K562 (cell line): ENCODE measurements around the gene NUP214.

Source experiments
- CTCF ChIP-seq, 3 experiments: IDR thresholded peaks in 2 of 3; conservative IDR thresholded peaks in 1 of 3; 2 replicates each; pipeline ENCODE4 v1.5.1; 2011 to 2012; ENCODE audit warnings: low read length in 3 of 3, mild to moderate bottlenecking in 3 of 3, control low read depth in 2 of 3, improper control_type of control experiment in 1 of 3, inconsistent platforms in 1 of 3, low read depth in 1 of 3, mixed read lengths in 1 of 3, moderate library complexity in 1 of 3; ENCODE audit not compliant: insufficient read depth in 2 of 3
- EGR1 ChIP-seq: fragments of 450-650 bp; conservative IDR thresholded peaks from 2 replicates; pipeline ENCODE4 v1.6.1; 2017; ENCODE audit warnings: mild to moderate bottlenecking
- FOXM1 ChIP-seq, 2 experiments: fragments of 450-650 bp in 1 of 2; sonication (generic) in 1 of 2; formaldehyde crosslinking in 1 of 2; IDR thresholded peaks; 2 replicates each; pipeline versions ENCODE4 v1.6.1 to v1.9.0; 2017 to 2022; ENCODE audit warnings: low read depth in 2 of 2, mild to moderate bottlenecking in 2 of 2, missing genetic modification reagents in 1 of 2, moderate library complexity in 1 of 2
- MXI1 ChIP-seq: IDR thresholded peaks from 2 replicates; pipeline ENCODE4 v1.6.1; 2011; ENCODE audit warnings: low read depth, mild to moderate bottlenecking, improper control_type of control experiment, low read length
- POLR2AphosphoS5 ChIP-seq: IDR thresholded peaks from 2 replicates; pipeline ENCODE4 v1.6.1; 2011; ENCODE audit warnings: mild to moderate bottlenecking, low read depth, low read length, moderate library complexity; ENCODE audit not compliant: control insufficient read depth, insufficient read depth
- RAD51 ChIP-seq: fragments of 450-650 bp; IDR thresholded peaks from 2 replicates; pipeline ENCODE4 v1.7.1; 2016; ENCODE audit warnings: low read depth, mild to moderate bottlenecking, borderline replicate concordance
- RFX5 ChIP-seq: IDR thresholded peaks from 2 replicates; pipeline ENCODE4 v1.6.1; 2011; ENCODE audit warnings: low read depth, mild to moderate bottlenecking, improper control_type of control experiment, low read length
- ZBTB40 ChIP-seq, 2 experiments: fragments of 450-650 bp in 1 of 2; sonication (generic) in 1 of 2; formaldehyde crosslinking in 1 of 2; IDR thresholded peaks; 2 replicates each; pipeline versions ENCODE4 v1.7.1 to v1.9.0; 2016 to 2022; ENCODE audit warnings: inconsistent platforms in 1 of 2, mild to moderate bottlenecking in 1 of 2, missing genetic modification reagents in 1 of 2
- ZFX ChIP-seq: sonication (generic); formaldehyde crosslinking; IDR thresholded peaks from 2 replicates; pipeline ENCODE4 v1.8.0; 2022; ENCODE audit warnings: mild to moderate bottlenecking, missing genetic modification reagents, moderate library complexity
- TF ChIP-seq, protein P1 (sequence below): fragments of 250-450 bp; sonication (Bioruptor Pico); IDR thresholded peaks from 2 replicates; pipeline ENCODE4 v1.5.0; 2020; ENCODE audit warnings: mild to moderate bottlenecking
- TF ChIP-seq, protein P2 (sequence below): sonication (generic); formaldehyde crosslinking; IDR thresholded peaks from 2 replicates; pipeline ENCODE4 v1.8.1; 2023; ENCODE audit warnings: mild to moderate bottlenecking, missing genetic modification reagents, moderate library complexity
- TF ChIP-seq, protein P3 (sequence below): sonication (generic); formaldehyde crosslinking; IDR thresholded peaks from 2 replicates; pipeline ENCODE4 v1.5.0; 2020; ENCODE audit warnings: missing genetic modification reagents
- TF ChIP-seq, protein P4 (sequence below), 2 experiments: IDR thresholded peaks in 1 of 2; conservative IDR thresholded peaks in 1 of 2; 2 replicates each; pipeline ENCODE4 v1.6.1; 2016; ENCODE audit warnings: low read depth in 2 of 2, mild to moderate bottlenecking in 1 of 2, missing compliant biosample characterization in 1 of 2, missing genetic modification characterization in 1 of 2, moderate library complexity in 1 of 2

GRCh38 chr9:131271506-131271931 is 146.1 kb downstream of the NUP214 start:
- TF ChIP-seq ZBTB40 (IDR thresholded peaks at IDR 0.05) (no peak), ZBTB40 (CRISPR knock-in tag; IDR thresholded peaks at IDR 0.05) (no peak), CTCF (IDR thresholded peaks at IDR 0.05 in 2 of 3, conservative IDR thresholded peaks at IDR 0.05 in 1 of 3; ENCODE audit: insufficient read depth in 2 of 3, low read depth in 1 of 3, low read length in 3 of 3) (no peak), EGR1 (no peak), MXI1 (no peak), RFX5 (no peak), ZFX (CRISPR knock-in tag) (no peak), FOXM1 (IDR thresholded peaks at IDR 0.05; ENCODE audit: low read depth) (no peak), FOXM1 (CRISPR knock-in tag; IDR thresholded peaks at IDR 0.05; ENCODE audit: low read depth) (no peak), RAD51 (no peak), POLR2AphosphoS5 (no peak)
- TF ChIP-seq, protein P1, sequence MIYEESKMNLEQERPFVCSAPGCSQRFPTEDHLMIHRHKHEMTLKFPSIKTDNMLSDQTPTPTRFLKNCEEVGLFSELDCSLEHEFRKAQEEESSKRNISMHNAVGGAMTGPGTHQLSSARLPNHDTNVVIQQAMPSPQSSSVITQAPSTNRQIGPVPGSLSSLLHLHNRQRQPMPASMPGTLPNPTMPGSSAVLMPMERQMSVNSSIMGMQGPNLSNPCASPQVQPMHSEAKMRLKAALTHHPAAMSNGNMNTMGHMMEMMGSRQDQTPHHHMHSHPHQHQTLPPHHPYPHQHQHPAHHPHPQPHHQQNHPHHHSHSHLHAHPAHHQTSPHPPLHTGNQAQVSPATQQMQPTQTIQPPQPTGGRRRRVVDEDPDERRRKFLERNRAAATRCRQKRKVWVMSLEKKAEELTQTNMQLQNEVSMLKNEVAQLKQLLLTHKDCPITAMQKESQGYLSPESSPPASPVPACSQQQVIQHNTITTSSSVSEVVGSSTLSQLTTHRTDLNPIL (CRISPR knock-in tag), result no peak
- TF ChIP-seq, protein P2, sequence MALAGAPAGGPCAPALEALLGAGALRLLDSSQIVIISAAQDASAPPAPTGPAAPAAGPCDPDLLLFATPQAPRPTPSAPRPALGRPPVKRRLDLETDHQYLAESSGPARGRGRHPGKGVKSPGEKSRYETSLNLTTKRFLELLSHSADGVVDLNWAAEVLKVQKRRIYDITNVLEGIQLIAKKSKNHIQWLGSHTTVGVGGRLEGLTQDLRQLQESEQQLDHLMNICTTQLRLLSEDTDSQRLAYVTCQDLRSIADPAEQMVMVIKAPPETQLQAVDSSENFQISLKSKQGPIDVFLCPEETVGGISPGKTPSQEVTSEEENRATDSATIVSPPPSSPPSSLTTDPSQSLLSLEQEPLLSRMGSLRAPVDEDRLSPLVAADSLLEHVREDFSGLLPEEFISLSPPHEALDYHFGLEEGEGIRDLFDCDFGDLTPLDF (CRISPR knock-in tag), result no peak
- TF ChIP-seq, protein P3, sequence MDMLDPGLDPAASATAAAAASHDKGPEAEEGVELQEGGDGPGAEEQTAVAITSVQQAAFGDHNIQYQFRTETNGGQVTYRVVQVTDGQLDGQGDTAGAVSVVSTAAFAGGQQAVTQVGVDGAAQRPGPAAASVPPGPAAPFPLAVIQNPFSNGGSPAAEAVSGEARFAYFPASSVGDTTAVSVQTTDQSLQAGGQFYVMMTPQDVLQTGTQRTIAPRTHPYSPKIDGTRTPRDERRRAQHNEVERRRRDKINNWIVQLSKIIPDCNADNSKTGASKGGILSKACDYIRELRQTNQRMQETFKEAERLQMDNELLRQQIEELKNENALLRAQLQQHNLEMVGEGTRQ (CRISPR knock-in tag), result no peak
- TF ChIP-seq, protein P4, sequence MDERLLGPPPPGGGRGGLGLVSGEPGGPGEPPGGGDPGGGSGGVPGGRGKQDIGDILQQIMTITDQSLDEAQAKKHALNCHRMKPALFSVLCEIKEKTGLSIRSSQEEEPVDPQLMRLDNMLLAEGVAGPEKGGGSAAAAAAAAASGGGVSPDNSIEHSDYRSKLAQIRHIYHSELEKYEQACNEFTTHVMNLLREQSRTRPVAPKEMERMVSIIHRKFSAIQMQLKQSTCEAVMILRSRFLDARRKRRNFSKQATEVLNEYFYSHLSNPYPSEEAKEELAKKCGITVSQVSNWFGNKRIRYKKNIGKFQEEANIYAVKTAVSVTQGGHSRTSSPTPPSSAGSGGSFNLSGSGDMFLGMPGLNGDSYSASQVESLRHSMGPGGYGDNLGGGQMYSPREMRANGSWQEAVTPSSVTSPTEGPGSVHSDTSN (CRISPR knock-in tag; IDR thresholded peaks at IDR 0.05; ENCODE audit: low read depth), result no peak
- TF ChIP-seq, protein P4 (tag; conservative IDR thresholded peaks at IDR 0.05; ENCODE audit: low read depth), result no peak
